RWPE2 (cell line): ENCODE data around the gene ARHGAP26.

Source experiments
- ATAC-seq: fragments of 200-7000 bp; cut with Tn5 transposase; 3 replicates; pipeline ENCODE4 v1.9.1; 2021; ENCODE audit warnings: low read depth
- DNase-seq: peaks from one replicate; pipeline ENCODE4 v3.0.0-alpha.2; 2020; ENCODE audit warnings: low spot score
- H3K27ac ChIP-seq: fragments of 450-650 bp; 2 replicates; pipeline ENCODE4 v1.5.1; 2017; ENCODE audit warnings: mild to moderate bottlenecking; ENCODE audit not compliant: poor library complexity, severe bottlenecking
- H3K27me3 ChIP-seq: fragments of 250-450 bp; sonication (Bioruptor Pico); 2 replicates; pipeline ENCODE4 v1.5.1; 2021; ENCODE audit warnings: mild to moderate bottlenecking, moderate library complexity; ENCODE audit not compliant: insufficient read depth, poor library complexity, severe bottlenecking
- H3K36me3 ChIP-seq: fragments of 250-450 bp; sonication (Bioruptor Pico); 2 replicates; pipeline ENCODE4 v1.5.1; 2020; ENCODE audit warnings: low read depth, mild to moderate bottlenecking, moderate library complexity
- H3K4me1 ChIP-seq: fragments of 250-450 bp; sonication (Bioruptor Pico); 2 replicates; pipeline ENCODE4 v1.5.1; 2021; ENCODE audit warnings: mild to moderate bottlenecking, moderate library complexity; ENCODE audit not compliant: insufficient read depth, poor library complexity, severe bottlenecking
- H3K4me3 ChIP-seq: fragments of 250-450 bp; sonication (Bioruptor Pico); 2 replicates; pipeline ENCODE4 v1.5.1; 2021; ENCODE audit warnings: mild to moderate bottlenecking, moderate library complexity; ENCODE audit not compliant: severe bottlenecking
- H3K9me3 ChIP-seq: fragments of 250-450 bp; sonication (Bioruptor Pico); 2 replicates; pipeline ENCODE4 v1.5.1; 2021; ENCODE audit warnings: mild to moderate bottlenecking, moderate library complexity; ENCODE audit not compliant: severe bottlenecking
- CTCF ChIP-seq: fragments of 450-650 bp; IDR thresholded peaks from one replicate; pipeline ENCODE4 v1.5.1; 2017; ENCODE audit warnings: mild to moderate bottlenecking, moderate library complexity; ENCODE audit not compliant: poor library complexity, severe bottlenecking

ARHGAP26 gene

GRCh38 chr5:143133721-143134120, 363.5 kb downstream of the ARHGAP26 start:
- DNase-seq, result no peak
- no peaks in the 10 kb centered on the region for H3K4me1 ChIP-seq
- H3K4me3 ChIP-seq, result no peak overlapping the region
- no peak overlapping the region for H3K27ac ChIP-seq
- no peaks in the 10 kb centered on the region for H3K27me3 ChIP-seq
- H3K9me3 ChIP-seq, result no peaks in the 10 kb centered on the region
- ATAC-seq, result no peak
- no peaks in the 10 kb centered on the region for H3K36me3 ChIP-seq
- no peak for TF ChIP-seq CTCF

GRCh38 chr5:143134269-143134668, 364.1 kb downstream of the ARHGAP26 start:
- Histone ChIP-seq H3K36me3 (no peaks in the 10 kb centered on the region), H3K27ac (no peak overlapping the region), H3K4me3 (no peak overlapping the region), H3K9me3 (no peaks in the 10 kb centered on the region), H3K4me1 (no peaks in the 10 kb centered on the region), H3K27me3 (no peaks in the 10 kb centered on the region)
- DNase-seq (no peak), ATAC-seq (peak; percentile 68)
- TF ChIP-seq CTCF, result no peak

- no peaks in the 10 kb centered on the region for H3K27me3 ChIP-seq
Observed at GRCh38 chr5:143134900-143135299, 364.7 kb downstream of the ARHGAP26 start.

GRCh38 chr5:143135832-143136551, 365.8 kb downstream of the ARHGAP26 start:
- DNase-seq (no peak), ATAC-seq (peak; percentile 44; the same call in 1 of the 3 replicates)
- H3K27me3 ChIP-seq, result no peaks in the 10 kb centered on the region
- H3K4me1 ChIP-seq, result no peaks in the 10 kb centered on the region
- no peaks in the 10 kb centered on the region for H3K36me3 ChIP-seq
- H3K27ac ChIP-seq, result no peak overlapping the region
- H3K4me3 ChIP-seq, result no peak overlapping the region
- TF ChIP-seq CTCF, result no peak
- no peaks in the 10 kb centered on the region for H3K9me3 ChIP-seq

More at GRCh38 chr5:143134900-143135299, 364.7 kb downstream of the ARHGAP26 start:
- DNase-seq (no peak), ATAC-seq (no peak)
- TF ChIP-seq CTCF, result no peak
- H3K9me3 ChIP-seq, result no peaks in the 10 kb centered on the region
- no peak overlapping the region for H3K27ac ChIP-seq
- H3K4me1 ChIP-seq, result no peaks in the 10 kb centered on the region
- no peaks in the 10 kb centered on the region for H3K36me3 ChIP-seq
- no peak overlapping the region for H3K4me3 ChIP-seq

GRCh38 chr5:143138839-143139238, 368.7 kb downstream of the ARHGAP26 start:
- ATAC-seq, result no peak

More at GRCh38 chr5:143138839-143139238, 368.7 kb downstream of the ARHGAP26 start:
- Histone ChIP-seq H3K27me3 (no peaks in the 10 kb centered on the region), H3K9me3 (no peaks in the 10 kb centered on the region), H3K36me3 (no peaks in the 10 kb centered on the region), H3K27ac (no peak overlapping the region), H3K4me1 (peaks cover 20% of the 10 kb centered on the region), H3K4me3 (no peak overlapping the region)
- DNase-seq, result no peak
- no peak for TF ChIP-seq CTCF
